Gastrocnemius medialis (tissue), 4 donors: ENCODE data around the gene CACNA1S.

Experiments
- CTCF ChIP-seq, 5 experiments: fragments of 450-650 bp in 3 of 5; fragments of 200-600 bp in 2 of 5; sonication (generic) in 2 of 5; IDR thresholded peaks in 4 of 5; conservative IDR thresholded peaks in 1 of 5; 1 replicate in 4 of 5; 2 replicates in 1 of 5; pipeline ENCODE4 v1.5.1; 2016 to 2019; ENCODE audit warnings: antibody characterized with exemption in 5 of 5, mild to moderate bottlenecking in 3 of 5, moderate library complexity in 3 of 5
- POLR2A ChIP-seq, 2 donors: fragments of 450-650 bp; IDR thresholded peaks; one replicate each; pipeline ENCODE4 v1.6.1; 2017; ENCODE audit warnings: antibody characterized with exemption in 2 of 2, mild to moderate bottlenecking in 2 of 2, moderate library complexity in 2 of 2

- TF ChIP-seq POLR2A (IDR thresholded peaks at IDR 0.05) (no peak), CTCF (IDR thresholded peaks at IDR 0.05 in 4 of 5, conservative IDR thresholded peaks at IDR 0.05 in 1 of 5) (no peak)
Observed at GRCh38 chr1:201014816-201015200, 97.4 kb downstream of the CACNA1S start.
